NCI-H1930 (cell line): ENCODE measurements around the gene ZNF124.
"Not testable (repeated sequence)": the region's sequence is repeated elsewhere in the genome, so short reads cannot be mapped to it uniquely, and the experiment has no call there.

Experiments used
- DNase-seq, 2 experiments: peaks; one replicate each; lab custom pipeline; 2025; lab: John Stamatoyannopoulos, UW

The ZNF124 gene

GRCh38 chr1:247171875-247172563 is at the start of gene ZNF124:
Gene ZNF124 (minus strand): TSS chr1:247172020. CDS start chr1:247171877, 143 bp downstream.
- DNase-seq, result not testable (repeated sequence)

- not testable (repeated sequence) for DNase-seq
Observed at GRCh38 chr1:247220280-247220679, 48.5 kb upstream of the ZNF124 start.

- no peak for DNase-seq
Observed at GRCh38 chr1:247218121-247218651, 46.4 kb upstream of the ZNF124 start.

GRCh38 chr1:247216261-247216660 is 44.4 kb upstream of the ZNF124 start:
- no peak for DNase-seq

- no peak for DNase-seq
Observed at GRCh38 chr1:247212627-247213617, 41.1 kb upstream of the ZNF124 start.

- DNase-seq, result no peak
Observed at GRCh38 chr1:247212012-247212411, 40.2 kb upstream of the ZNF124 start.

GRCh38 chr1:247211339-247211738 is 39.5 kb upstream of the ZNF124 start:
- no peak for DNase-seq

- DNase-seq, result peak; percentile 84 to 95
Observed at GRCh38 chr1:247210376-247211117, 38.7 kb upstream of the ZNF124 start.

GRCh38 chr1:247210062-247210375 is 38.2 kb upstream of the ZNF124 start:
- no peak for DNase-seq

- no peak for DNase-seq
Observed at GRCh38 chr1:247209396-247209795, 37.6 kb upstream of the ZNF124 start.

GRCh38 chr1:247204177-247204647 is 32.4 kb upstream of the ZNF124 start:
- DNase-seq, result no peak

GRCh38 chr1:247198781-247199180 is 27.0 kb upstream of the ZNF124 start:
- no peak for DNase-seq

- no peak for DNase-seq
Observed at GRCh38 chr1:247193958-247194357, 22.1 kb upstream of the ZNF124 start.

- no peak for DNase-seq
Observed at GRCh38 chr1:247189981-247190798, 18.4 kb upstream of the ZNF124 start.

GRCh38 chr1:247185667-247186066 is 13.8 kb upstream of the ZNF124 start:
- DNase-seq, result no peak

- DNase-seq, result no peak
Observed at GRCh38 chr1:247184254-247184653, 12.4 kb upstream of the ZNF124 start.

- no peak for DNase-seq
Observed at GRCh38 chr1:247182994-247183393, 11.2 kb upstream of the ZNF124 start.

GRCh38 chr1:247180581-247180980 is 8.8 kb upstream of the ZNF124 start:
- no peak for DNase-seq

GRCh38 chr1:247177755-247178154 is 5.9 kb upstream of the ZNF124 start:
- DNase-seq, result no peak

GRCh38 chr1:247175458-247175857 is 3.6 kb upstream of the ZNF124 start:
- no peak for DNase-seq

GRCh38 chr1:247173431-247173830 is 1.6 kb upstream of the ZNF124 start:
- DNase-seq, result no peak
